H1 (cell line): ENCODE results near the gene PLCB4. TPM values are rescaled to one million over a fixed set of nuclear protein-coding genes. Genes with fewer than 3 reads are reported as not detected.
A peak's percentile ranks its signal among the peaks of the same experiment; 100 is the strongest.

Experiments
- CHD1 ChIP-seq: IDR thresholded peaks from 2 replicates; pipeline ENCODE4 v1.6.1; 2012; ENCODE audit warnings: low read depth, low read length, improper control_type of control experiment
- FOSL1 ChIP-seq: IDR thresholded peaks from 2 replicates; pipeline ENCODE4 v1.6.1; 2011; ENCODE audit warnings: mild to moderate bottlenecking, low read depth, low read length, moderate library complexity; ENCODE audit not compliant: insufficient read depth
- GABPA ChIP-seq: IDR thresholded peaks from 2 replicates; pipeline ENCODE4 v1.6.1; 2011; ENCODE audit warnings: mild to moderate bottlenecking, low read length, moderate library complexity, borderline replicate concordance; ENCODE audit not compliant: insufficient read depth
- GTF2F1 ChIP-seq: IDR thresholded peaks from 2 replicates; pipeline ENCODE4 v1.6.1; 2012; ENCODE audit warnings: low read depth, low read length, improper control_type of control experiment, borderline replicate concordance
- NANOG ChIP-seq: IDR thresholded peaks from 2 replicates; pipeline ENCODE4 v1.6.1; 2011; ENCODE audit warnings: low read length, low read depth, mild to moderate bottlenecking, inconsistent platforms; ENCODE audit not compliant: insufficient read depth, poor library complexity, severe bottlenecking
- NRF1 ChIP-seq: IDR thresholded peaks from 2 replicates; pipeline ENCODE4 v1.6.1; 2011; ENCODE audit warnings: mild to moderate bottlenecking, low read depth, low read length, improper control_type of control experiment
- RFX5 ChIP-seq: IDR thresholded peaks from 2 replicates; pipeline ENCODE4 v1.6.1; 2011; ENCODE audit warnings: low read depth, low read length, improper control_type of control experiment, borderline replicate concordance
- SIN3A ChIP-seq, 2 experiments: IDR thresholded peaks in 1 of 2; conservative IDR thresholded peaks in 1 of 2; 2 replicates each; pipeline ENCODE4 v1.6.1; 2011 to 2012; ENCODE audit warnings: low read length in 2 of 2, improper control_type of control experiment in 1 of 2, low read depth in 1 of 2, mild to moderate bottlenecking in 1 of 2
- SIRT6 ChIP-seq: IDR thresholded peaks from one replicate; pipeline ENCODE4 v1.7.1; 2012; ENCODE audit warnings: low read length, inconsistent platforms
- SP1 ChIP-seq: IDR thresholded peaks from 2 replicates; pipeline ENCODE4 v1.6.1; 2011; ENCODE audit warnings: low read depth, low read length
- SRF ChIP-seq: IDR thresholded peaks from 2 replicates; pipeline ENCODE4 v1.6.1; 2011; ENCODE audit warnings: mild to moderate bottlenecking, low read depth, low read length, moderate library complexity
- SUZ12 ChIP-seq: fragments of 200-600 bp; sonication (generic); IDR thresholded peaks from 2 replicates; pipeline ENCODE4 v1.6.1; 2012; ENCODE audit warnings: mild to moderate bottlenecking, inconsistent platforms, low read length, moderate library complexity, mixed read lengths
- TBP ChIP-seq: IDR thresholded peaks from 2 replicates; pipeline ENCODE4 v1.6.1; 2011; ENCODE audit warnings: low read depth, low read length, improper control_type of control experiment
- polyA plus RNA-seq, 7 experiments: library from polyadenylated mRNA; depleted of rRNA in 3 of 7; stranded (reverse) in 5 of 7; unstranded in 2 of 7; fragments of >200 nt in 5 of 7; fragments of 200-250 nt in 2 of 7; gene quantifications; 1 replicate in 5 of 7; 2 replicates in 1 of 7; 4 replicates in 1 of 7; pipeline versions ENCODE4 v1.2.1 to v1.2.3, GENCODE V29; 2011 to 2013; ENCODE audit warnings: missing spikeins in 2 of 7, mixed read lengths in 2 of 7
- total RNA-seq: library from RNA; stranded (reverse); fragmentation: NEBNext Ultra II Directional; extraction: Animal tissue kit (Norgen Biotek cat#: 25700); gene quantifications from 2 replicates; pipeline ENCODE4 v1.2.1, GENCODE V29; 2021
- TF ChIP-seq, protein P1 (sequence below): IDR thresholded peaks from 2 replicates; pipeline ENCODE4 v1.6.1; 2011; ENCODE audit warnings: low read depth, mild to moderate bottlenecking, low read length; ENCODE audit not compliant: insufficient read depth
- TF ChIP-seq, protein P2 (sequence below): IDR thresholded peaks from 2 replicates; pipeline ENCODE4 v1.6.1; 2012; ENCODE audit warnings: inconsistent platforms

PLCB4 gene
- total and polyA plus RNA-seq, 2 of the 8 experiments (the other 6 are each of a cell fraction or from before 2014, with no cell fraction given), result 3.2 to 14.1 TPM

DNA sequence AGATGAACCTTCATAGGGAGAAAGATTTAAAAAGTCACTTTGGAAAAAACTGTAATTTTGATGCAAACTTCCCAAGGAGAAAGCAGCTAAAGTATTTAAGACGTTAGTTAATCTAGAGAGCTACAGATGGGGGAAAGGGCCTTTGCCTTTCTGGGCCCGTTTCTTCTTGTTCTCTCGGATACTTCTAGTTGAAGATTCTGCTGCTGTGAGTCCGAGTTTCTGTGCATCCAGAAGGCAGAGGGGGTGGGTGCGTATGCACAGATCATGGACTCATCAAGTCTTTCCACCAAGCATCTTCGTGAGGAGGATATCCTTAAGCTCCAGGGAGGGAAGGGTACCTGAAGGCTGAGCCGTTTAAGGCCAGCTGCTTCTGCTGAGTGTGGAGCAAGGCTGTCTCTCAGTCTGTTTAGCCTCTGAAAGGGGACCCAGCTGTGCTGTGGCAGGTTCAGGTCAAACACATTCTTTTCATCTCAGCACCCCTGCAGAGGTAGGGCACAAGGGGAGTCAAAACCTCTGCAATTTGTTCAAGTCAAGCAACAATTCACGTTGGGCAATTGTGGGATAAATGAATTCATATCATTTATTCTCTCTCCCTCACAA, 449.8 kb downstream of the PLCB4 start (continued):
- TF ChIP-seq SP1, result no peak
- no peak for TF ChIP-seq GABPA
- TF ChIP-seq FOSL1, result no peak
- no peak for TF ChIP-seq TBP
- no peak for TF ChIP-seq GTF2F1
- TF ChIP-seq, protein P1, sequence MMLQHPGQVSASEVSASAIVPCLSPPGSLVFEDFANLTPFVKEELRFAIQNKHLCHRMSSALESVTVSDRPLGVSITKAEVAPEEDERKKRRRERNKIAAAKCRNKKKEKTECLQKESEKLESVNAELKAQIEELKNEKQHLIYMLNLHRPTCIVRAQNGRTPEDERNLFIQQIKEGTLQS, result no peak
- no peak for TF ChIP-seq SRF
- peak; percentile 80 to 89; a peak in 3 of 4 replicates for TF ChIP-seq SIN3A (conservative IDR thresholded peaks at IDR 0.05 in 1 of 2, IDR thresholded peaks at IDR 0.05 in 1 of 2; ENCODE audit: low read depth in 1 of 2, low read length in 2 of 2)
- TF ChIP-seq, protein P2, sequence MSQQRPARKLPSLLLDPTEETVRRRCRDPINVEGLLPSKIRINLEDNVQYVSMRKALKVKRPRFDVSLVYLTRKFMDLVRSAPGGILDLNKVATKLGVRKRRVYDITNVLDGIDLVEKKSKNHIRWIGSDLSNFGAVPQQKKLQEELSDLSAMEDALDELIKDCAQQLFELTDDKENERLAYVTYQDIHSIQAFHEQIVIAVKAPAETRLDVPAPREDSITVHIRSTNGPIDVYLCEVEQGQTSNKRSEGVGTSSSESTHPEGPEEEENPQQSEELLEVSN, result peak; percentile 57; the same call in 1 of the 2 replicates
- no peak for TF ChIP-seq CHD1
- no peak for TF ChIP-seq SIRT6
- TF ChIP-seq NANOG, result peak; percentile 75
- TF ChIP-seq RFX5, result no peak
- TF ChIP-seq NRF1, result no peak
- TF ChIP-seq SUZ12, result no peak
